GM18870 (cell line): ENCODE results near the gene ZFYVE28.

Experiments used
- ATAC-seq: cut with Tn5 transposase; IDR thresholded peaks from one replicate; pipeline ENCODE4 v1.9.1; 2021; ENCODE audit warnings: moderate library complexity; ENCODE audit not compliant: unreplicated experiment

The ZFYVE28 gene

GRCh38 chr4:2371765-2372487 is 46.5 kb downstream of the ZFYVE28 start:
- no peak for ATAC-seq

GRCh38 chr4:2370597-2371320 is 47.7 kb downstream of the ZFYVE28 start:
- no peak for ATAC-seq

- no peak for ATAC-seq
These were observed 49.6 kb downstream of the ZFYVE28 start for GRCh38 chr4:2368746-2369437.

GRCh38 chr4:2367626-2368025 is 50.8 kb downstream of the ZFYVE28 start:
- ATAC-seq: no peak

- no peak for ATAC-seq
These were observed 51.9 kb downstream of the ZFYVE28 start for GRCh38 chr4:2366252-2367192.

GRCh38 chr4:2365913-2366210 is 52.6 kb downstream of the ZFYVE28 start:
- ATAC-seq: no peak

- no peak for ATAC-seq
These were observed 53.2 kb downstream of the ZFYVE28 start for GRCh38 chr4:2365054-2365912.

- no peak for ATAC-seq
These were observed 53.8 kb downstream of the ZFYVE28 start for GRCh38 chr4:2364654-2365053.

- ATAC-seq: no peak
These were observed 54.3 kb downstream of the ZFYVE28 start for GRCh38 chr4:2363951-2364653.

GRCh38 chr4:2363056-2363721 is 55.3 kb downstream of the ZFYVE28 start:
- no peak for ATAC-seq

GRCh38 chr4:2362266-2363055 is 56.0 kb downstream of the ZFYVE28 start:
- no peak for ATAC-seq

- no peak for ATAC-seq
These were observed 56.8 kb downstream of the ZFYVE28 start for GRCh38 chr4:2361366-2362265.

GRCh38 chr4:2360396-2360730 is 58.1 kb downstream of the ZFYVE28 start:
- no peak for ATAC-seq

- no peak for ATAC-seq
These were observed 58.7 kb downstream of the ZFYVE28 start for GRCh38 chr4:2359591-2360395.

GRCh38 chr4:2357821-2358745 is 60.4 kb downstream of the ZFYVE28 start:
- ATAC-seq: no peak
